Activated naive CD4-positive, alpha-beta T cell treated with anti-CD3 and anti-CD28 coated beads, Interleukin-2, amount 10 ng/mL, durations not matched to agents 7 days and 5 days (primary cell): Measurements from ENCODE around the gene BBS9.
"Not testable (repeated sequence)": the region's sequence is repeated elsewhere in the genome, so short reads cannot be mapped to it uniquely, and the experiment has no call there.

Experiments
- CTCF ChIA-PET: fragments of 350-600 bp; sonication (Branson Sonifier 250); formaldehyde crosslinking; loops from one replicate; lab custom pipeline; 2021; ENCODE audit warnings: antibody characterized with exemption; lab: Charles Lee
- DNase-seq: peaks from one replicate; pipeline ENCODE4 v3.0.0-alpha.2; 2020
- H3K27ac Mint-ChIP-seq: one replicate; pipeline ENCODE4 v1.8.0; 2021; ENCODE audit warnings: mild to moderate bottlenecking, moderate library complexity, mixed read lengths
- H3K27me3 Mint-ChIP-seq: one replicate; pipeline ENCODE4 v1.8.0; 2021; ENCODE audit warnings: mild to moderate bottlenecking, mixed read lengths
- H3K36me3 Mint-ChIP-seq: one replicate; pipeline ENCODE4 v1.8.0; 2021; ENCODE audit warnings: mixed read lengths
- H3K4me1 Mint-ChIP-seq: one replicate; pipeline ENCODE4 v1.8.0; 2021; ENCODE audit warnings: mixed read lengths
- H3K4me3 Mint-ChIP-seq: one replicate; pipeline ENCODE4 v1.8.0; 2021; ENCODE audit warnings: mild to moderate bottlenecking, moderate library complexity, mixed read lengths
- H3K9me3 Mint-ChIP-seq: one replicate; pipeline ENCODE4 v1.8.0; 2021; ENCODE audit warnings: mixed read lengths

BBS9 gene

GRCh38 chr7:33192695-33193291 is 63.4 kb downstream of the BBS9 start:
- Mint-ChIP-seq H3K36me3 (no peaks in the 10 kb centered on the region), H3K4me3 (no peak overlapping the region), H3K27ac (no peak overlapping the region), H3K27me3 (no peaks in the 10 kb centered on the region), H3K4me1 (peaks cover 15% of the 10 kb centered on the region), H3K9me3 (no peaks in the 10 kb centered on the region)
- DNase-seq: no peak
- CTCF ChIA-PET: no interaction called here

- Mint-ChIP-seq H3K9me3 (no peaks in the 10 kb centered on the region), H3K4me1 (peaks cover 15% of the 10 kb centered on the region), H3K27me3 (no peaks in the 10 kb centered on the region), H3K4me3 (no peak overlapping the region), H3K27ac (no peak overlapping the region), H3K36me3 (no peaks in the 10 kb centered on the region)
- CTCF ChIA-PET: no interaction called here
- DNase-seq: no peak
Measured at GRCh38 chr7:33193308-33193864, 64.0 kb downstream of the BBS9 start.

- no peak overlapping the region for H3K4me3 Mint-ChIP-seq
- H3K27me3 Mint-ChIP-seq: no peaks in the 10 kb centered on the region
- H3K36me3 Mint-ChIP-seq: no peaks in the 10 kb centered on the region
- CTCF ChIA-PET: interaction anchor here (0.9 kb wide), 1 partner anchor 698 kb away, joined by 3 read pairs; no protein-coding TSS in a partner anchor
- peaks cover 14% of the 10 kb centered on the region for H3K4me1 Mint-ChIP-seq
- no peak overlapping the region for H3K27ac Mint-ChIP-seq
- no peak for DNase-seq
- no peaks in the 10 kb centered on the region for H3K9me3 Mint-ChIP-seq
Measured at GRCh38 chr7:33195264-33195663, 65.9 kb downstream of the BBS9 start.

- DNase-seq: no peak
- Mint-ChIP-seq H3K4me1 (peaks cover 4% of the 10 kb centered on the region), H3K27ac (no peak overlapping the region), H3K27me3 (no peaks in the 10 kb centered on the region), H3K9me3 (no peaks in the 10 kb centered on the region), H3K36me3 (no peaks in the 10 kb centered on the region), H3K4me3 (no peak overlapping the region)
- CTCF ChIA-PET: no interaction called here
Measured at GRCh38 chr7:33196221-33196620, 66.9 kb downstream of the BBS9 start.

GRCh38 chr7:33200282-33200681 is 70.9 kb downstream of the BBS9 start:
- Mint-ChIP-seq H3K4me1 (no peaks in the 10 kb centered on the region), H3K27me3 (no peaks in the 10 kb centered on the region), H3K36me3 (no peaks in the 10 kb centered on the region), H3K9me3 (peaks cover 3% of the 10 kb centered on the region), H3K4me3 (no peak overlapping the region), H3K27ac (no peak overlapping the region)
- no peak for DNase-seq
- CTCF ChIA-PET: no interaction called here

GRCh38 chr7:33201821-33202220 is 72.5 kb downstream of the BBS9 start:
- no peaks in the 10 kb centered on the region for H3K4me1 Mint-ChIP-seq
- H3K9me3 Mint-ChIP-seq: peaks cover 3% of the 10 kb centered on the region
- DNase-seq: no peak
- H3K4me3 Mint-ChIP-seq: no peak overlapping the region
- H3K36me3 Mint-ChIP-seq: no peaks in the 10 kb centered on the region
- no peak overlapping the region for H3K27ac Mint-ChIP-seq
- H3K27me3 Mint-ChIP-seq: no peaks in the 10 kb centered on the region
- CTCF ChIA-PET: no interaction called here

- Mint-ChIP-seq H3K36me3 (peaks cover 4% of the 10 kb centered on the region), H3K4me1 (no peaks in the 10 kb centered on the region), H3K9me3 (peaks cover 28% of the 10 kb centered on the region), H3K4me3 (no peak overlapping the region), H3K27me3 (no peaks in the 10 kb centered on the region), H3K27ac (no peak overlapping the region)
- DNase-seq: no peak
- CTCF ChIA-PET: no interaction called here
Measured at GRCh38 chr7:33210958-33211357, 81.6 kb downstream of the BBS9 start.

GRCh38 chr7:33212144-33212543 is 82.8 kb downstream of the BBS9 start:
- no peaks in the 10 kb centered on the region for H3K27me3 Mint-ChIP-seq
- H3K9me3 Mint-ChIP-seq: peaks cover 28% of the 10 kb centered on the region
- no peak overlapping the region for H3K27ac Mint-ChIP-seq
- no peak overlapping the region for H3K4me3 Mint-ChIP-seq
- H3K36me3 Mint-ChIP-seq: peaks cover 4% of the 10 kb centered on the region
- CTCF ChIA-PET: no interaction called here
- no peak for DNase-seq
- no peaks in the 10 kb centered on the region for H3K4me1 Mint-ChIP-seq

- Mint-ChIP-seq H3K36me3 (peaks cover 4% of the 10 kb centered on the region), H3K4me1 (no peaks in the 10 kb centered on the region), H3K27ac (no peak overlapping the region), H3K27me3 (no peaks in the 10 kb centered on the region), H3K9me3 (peaks cover 20% of the 10 kb centered on the region), H3K4me3 (no peak overlapping the region)
- CTCF ChIA-PET: no interaction called here
- DNase-seq: no peak
Measured at GRCh38 chr7:33215992-33216391, 86.6 kb downstream of the BBS9 start.

- H3K4me3 Mint-ChIP-seq: no peak overlapping the region
- H3K4me1 Mint-ChIP-seq: no peaks in the 10 kb centered on the region
Measured at GRCh38 chr7:33217595-33217994, 88.2 kb downstream of the BBS9 start.

GRCh38 chr7:33218841-33219535 is 89.6 kb downstream of the BBS9 start:
- H3K27me3 Mint-ChIP-seq, H3K9me3 Mint-ChIP-seq, H3K4me1 Mint-ChIP-seq, H3K36me3 Mint-ChIP-seq, DNase-seq, CTCF ChIA-PET, H3K4me3 Mint-ChIP-seq, H3K27ac Mint-ChIP-seq: not testable (repeated sequence)

More at GRCh38 chr7:33217595-33217994, 88.2 kb downstream of the BBS9 start:
- H3K9me3 Mint-ChIP-seq: peaks cover 4% of the 10 kb centered on the region
- H3K27ac Mint-ChIP-seq: no peak overlapping the region
- no peak for DNase-seq
- no peaks in the 10 kb centered on the region for H3K27me3 Mint-ChIP-seq
- CTCF ChIA-PET: no interaction called here
- no peaks in the 10 kb centered on the region for H3K36me3 Mint-ChIP-seq

GRCh38 chr7:33220231-33220630 is 90.9 kb downstream of the BBS9 start:
- CTCF ChIA-PET: no interaction called here
- H3K36me3 Mint-ChIP-seq: no peaks in the 10 kb centered on the region

GRCh38 chr7:33221390-33221789 is 92.0 kb downstream of the BBS9 start:
- DNase-seq: no peak
- Mint-ChIP-seq H3K27ac (no peak overlapping the region), H3K36me3 (no peaks in the 10 kb centered on the region), H3K4me3 (no peak overlapping the region), H3K4me1 (no peaks in the 10 kb centered on the region), H3K27me3 (no peaks in the 10 kb centered on the region), H3K9me3 (no peaks in the 10 kb centered on the region)
- CTCF ChIA-PET: no interaction called here

More at GRCh38 chr7:33220231-33220630, 90.9 kb downstream of the BBS9 start:
- H3K4me3 Mint-ChIP-seq: no peak overlapping the region
- no peaks in the 10 kb centered on the region for H3K9me3 Mint-ChIP-seq
- H3K27ac Mint-ChIP-seq: no peak overlapping the region
- H3K4me1 Mint-ChIP-seq: no peaks in the 10 kb centered on the region
- no peak for DNase-seq
- no peaks in the 10 kb centered on the region for H3K27me3 Mint-ChIP-seq

GRCh38 chr7:33232632-33233145 is 103.3 kb downstream of the BBS9 start:
- Mint-ChIP-seq H3K36me3 (no peaks in the 10 kb centered on the region), H3K4me3 (no peak overlapping the region), H3K27ac (no peak overlapping the region), H3K4me1 (no peaks in the 10 kb centered on the region), H3K27me3 (no peaks in the 10 kb centered on the region), H3K9me3 (no peaks in the 10 kb centered on the region)
- CTCF ChIA-PET: no interaction called here
- no peak for DNase-seq

GRCh38 chr7:33233659-33234058 is 104.3 kb downstream of the BBS9 start:
- Mint-ChIP-seq H3K4me3 (no peak overlapping the region), H3K27me3 (no peaks in the 10 kb centered on the region), H3K9me3 (no peaks in the 10 kb centered on the region), H3K36me3 (no peaks in the 10 kb centered on the region), H3K4me1 (no peaks in the 10 kb centered on the region), H3K27ac (no peak overlapping the region)
- CTCF ChIA-PET: no interaction called here
- no peak for DNase-seq
